IPS-20b (cell line): ENCODE data around the gene CCDC47.

Experiments
- H3K27ac ChIP-seq: one replicate; pipeline ENCODE4 v1.5.1; 2013; ENCODE audit warnings: low read length
- H3K27me3 ChIP-seq: 2 replicates; pipeline ENCODE4 v1.6.1; 2013; ENCODE audit warnings: mild to moderate bottlenecking, low read length, inconsistent platforms; ENCODE audit not compliant: insufficient read depth
- H3K36me3 ChIP-seq: 2 replicates; pipeline ENCODE4 v1.6.1; 2013; ENCODE audit warnings: low read depth, mild to moderate bottlenecking, inconsistent platforms, low read length, moderate library complexity; ENCODE audit not compliant: insufficient read depth
- H3K4me1 ChIP-seq: 2 replicates; pipeline ENCODE4 v1.6.1; 2013; ENCODE audit warnings: mild to moderate bottlenecking, control low read depth, inconsistent platforms, low read length, moderate library complexity; ENCODE audit not compliant: insufficient read depth
- H3K4me3 ChIP-seq: 2 replicates; pipeline ENCODE4 v1.5.1; 2013; ENCODE audit warnings: mild to moderate bottlenecking, low read length, inconsistent platforms
- H3K9ac ChIP-seq: 2 replicates; pipeline ENCODE4 v1.6.1; 2013; ENCODE audit warnings: low read depth, mild to moderate bottlenecking, inconsistent platforms, low read length, moderate library complexity
- H3K9me3 ChIP-seq: 2 replicates; pipeline ENCODE4 v1.6.1; 2013; ENCODE audit warnings: mild to moderate bottlenecking, low read depth, low read length, inconsistent platforms; ENCODE audit not compliant: insufficient read depth

Gene CCDC47

GRCh38 chr17:63701456-63701820, 72.0 kb downstream of the CCDC47 start:
- no peak overlapping the region for H3K27ac ChIP-seq
- H3K9me3 ChIP-seq: no peaks in the 10 kb centered on the region
- peaks cover 7% of the 10 kb centered on the region; the same call in 1 of the 2 replicates for H3K27me3 ChIP-seq
- H3K9ac ChIP-seq: peak overlapping the region; percentile 74; the same call in 1 of the 2 replicates
- peaks cover 41% of the 10 kb centered on the region for H3K36me3 ChIP-seq
- peak overlapping the region; percentile 68; the same call in 1 of the 2 replicates for H3K4me3 ChIP-seq
- H3K4me1 ChIP-seq: peaks cover 7% of the 10 kb centered on the region; the same call in 1 of the 2 replicates

GRCh38 chr17:63700528-63701455, 72.6 kb downstream of the CCDC47 start:
- Histone ChIP-seq H3K9ac (peak overlapping the region; percentile 74; the same call in 1 of the 2 replicates), H3K27ac (no peak overlapping the region), H3K4me3 (peak overlapping the region; percentile 68; the same call in 1 of the 2 replicates)

GRCh38 chr17:63699638-63700527, 73.5 kb downstream of the CCDC47 start, which contains the start of gene LIMD2:
LIMD2 (minus strand) TSS chr17:63700125; CDS start chr17:63699298, 827 bp downstream.
- Histone ChIP-seq H3K9me3 (no peaks in the 10 kb centered on the region), H3K4me3 (peak within 1 kb of the TSS; percentile 71), H3K27me3 (peaks cover 7% of the 10 kb centered on the region; the same call in 1 of the 2 replicates), H3K4me1 (peaks cover 7% of the 10 kb centered on the region; the same call in 1 of the 2 replicates), H3K9ac (peak within 1 kb of the TSS; percentile 74; the same call in 1 of the 2 replicates), H3K36me3 (peaks cover 31% of the 10 kb centered on the region), H3K27ac (no peak within 1 kb of the TSS)

More at GRCh38 chr17:63700528-63701455, 72.6 kb downstream of the CCDC47 start:
- peaks cover 7% of the 10 kb centered on the region; the same call in 1 of the 2 replicates for H3K27me3 ChIP-seq
- peaks cover 39% of the 10 kb centered on the region for H3K36me3 ChIP-seq
- H3K9me3 ChIP-seq: no peaks in the 10 kb centered on the region
- peaks cover 7% of the 10 kb centered on the region; the same call in 1 of the 2 replicates for H3K4me1 ChIP-seq

GRCh38 chr17:63698886-63699637, 74.3 kb downstream of the CCDC47 start:
- H3K4me1 ChIP-seq: peaks cover 7% of the 10 kb centered on the region; the same call in 1 of the 2 replicates
- H3K27ac ChIP-seq: no peak overlapping the region
- H3K9ac ChIP-seq: peak overlapping the region; percentile 58; the same call in 1 of the 2 replicates
- peaks cover 25% of the 10 kb centered on the region for H3K36me3 ChIP-seq
- H3K27me3 ChIP-seq: peaks cover 7% of the 10 kb centered on the region; the same call in 1 of the 2 replicates
- no peaks in the 10 kb centered on the region for H3K9me3 ChIP-seq
- H3K4me3 ChIP-seq: peak overlapping the region; percentile 71

- Histone ChIP-seq H3K36me3 (peaks cover 21% of the 10 kb centered on the region), H3K4me1 (peaks cover 7% of the 10 kb centered on the region; the same call in 1 of the 2 replicates), H3K27me3 (peaks cover 7% of the 10 kb centered on the region; the same call in 1 of the 2 replicates), H3K4me3 (peak overlapping the region; percentile 71), H3K9me3 (no peaks in the 10 kb centered on the region), H3K27ac (no peak overlapping the region), H3K9ac (peak overlapping the region; percentile 58; the same call in 1 of the 2 replicates)
Observed at GRCh38 chr17:63698381-63698885, 75.0 kb downstream of the CCDC47 start.

- H3K9ac ChIP-seq: no peak overlapping the region
- no peak overlapping the region for H3K27ac ChIP-seq
- H3K4me3 ChIP-seq: 0 out of 2 replicates have a peak overlapping the region, but pooled peaks have one; percentile 71
- no peaks in the 10 kb centered on the region for H3K9me3 ChIP-seq
- H3K4me1 ChIP-seq: peaks cover 5% of the 10 kb centered on the region; the same call in 1 of the 2 replicates
- peaks cover 13% of the 10 kb centered on the region for H3K36me3 ChIP-seq
- H3K27me3 ChIP-seq: peaks cover 7% of the 10 kb centered on the region; the same call in 1 of the 2 replicates
Observed at GRCh38 chr17:63697341-63698286, 75.8 kb downstream of the CCDC47 start.

- Histone ChIP-seq H3K27ac (no peak overlapping the region), H3K4me3 (no peak overlapping the region), H3K4me1 (peaks cover 5% of the 10 kb centered on the region; the same call in 1 of the 2 replicates), H3K9me3 (no peaks in the 10 kb centered on the region), H3K36me3 (peaks cover 17% of the 10 kb centered on the region), H3K9ac (no peak overlapping the region), H3K27me3 (peaks cover 6% of the 10 kb centered on the region; the same call in 1 of the 2 replicates)
Observed at GRCh38 chr17:63696381-63696961, 76.9 kb downstream of the CCDC47 start.

GRCh38 chr17:63695889-63696288, 77.5 kb downstream of the CCDC47 start:
- H3K4me1 ChIP-seq: peaks cover 5% of the 10 kb centered on the region; the same call in 1 of the 2 replicates
- peaks cover 18% of the 10 kb centered on the region for H3K36me3 ChIP-seq
- no peak overlapping the region for H3K27ac ChIP-seq
- no peak overlapping the region for H3K9ac ChIP-seq
- H3K4me3 ChIP-seq: no peak overlapping the region
- H3K27me3 ChIP-seq: peaks cover under 1% of the 10 kb centered on the region; the same call in 1 of the 2 replicates
- H3K9me3 ChIP-seq: no peaks in the 10 kb centered on the region
